Measurements from ENCODE around the gene LCN15. TPM values are rescaled to one million over a fixed set of nuclear protein-coding genes. Genes with fewer than 3 reads are reported as not detected.
"Not testable (repeated sequence)": the region's sequence is repeated elsewhere in the genome, so short reads cannot be mapped to it uniquely, and the experiment has no call there.

LCN15 gene
- total RNA-seq (2014; rRNA removed; shearing (Covaris generic); ENCODE audit: low replicate concordance), result not detected in 2 replicates

- in situ Hi-C loops (cut with HindIII; ENCODE audit: low pct_unique_long_range_greater_than_20kb, low sequenced_read_pairs), result no loop called here
- DNase-seq (ENCODE audit: low read depth), result no peak
Measured at GRCh38 chr9:136764301-136764891, at the start of gene LCN15. Gene LCN15 (minus strand): TSS chr9:136764518. CDS start chr9:136764488, 30 bp downstream.

- in situ Hi-C loops (cut with HindIII; ENCODE audit: low pct_unique_long_range_greater_than_20kb, low sequenced_read_pairs), result no loop called here
Measured at GRCh38 chr9:136808806-136809158, 44.5 kb upstream of the LCN15 start.

GRCh38 chr9:136808075-136808805, 43.9 kb upstream of the LCN15 start:
- in situ Hi-C loops (cut with HindIII; ENCODE audit: low pct_unique_long_range_greater_than_20kb, low sequenced_read_pairs), result no loop called here
- peak; percentile 31 for DNase-seq (ENCODE audit: low read depth)

More at GRCh38 chr9:136808806-136809158, 44.5 kb upstream of the LCN15 start:
- DNase-seq (ENCODE audit: low read depth), result no peak

- peak; percentile 69 for DNase-seq (ENCODE audit: low read depth)
- in situ Hi-C loops (cut with HindIII; ENCODE audit: low pct_unique_long_range_greater_than_20kb, low sequenced_read_pairs), result no loop called here
Measured at GRCh38 chr9:136807281-136808074, 43.2 kb upstream of the LCN15 start, which contains the start of gene RABL6. Gene RABL6 (plus strand): TSS chr9:136807948. CDS start chr9:136808197, 249 bp downstream.

GRCh38 chr9:136806631-136807201, 42.4 kb upstream of the LCN15 start:
- no peak for DNase-seq (ENCODE audit: low read depth)
- in situ Hi-C loops (cut with HindIII; ENCODE audit: low pct_unique_long_range_greater_than_20kb, low sequenced_read_pairs), result no loop called here

- in situ Hi-C loops (cut with HindIII; ENCODE audit: low pct_unique_long_range_greater_than_20kb, low sequenced_read_pairs), result no loop called here
- no peak for DNase-seq (ENCODE audit: low read depth)
Measured at GRCh38 chr9:136806067-136806466, 41.7 kb upstream of the LCN15 start.

GRCh38 chr9:136805207-136805740, 41.0 kb upstream of the LCN15 start:
- no peak for DNase-seq (ENCODE audit: low read depth)
- in situ Hi-C loops (cut with HindIII; ENCODE audit: low pct_unique_long_range_greater_than_20kb, low sequenced_read_pairs), result no loop called here

GRCh38 chr9:136804509-136805206, 40.3 kb upstream of the LCN15 start:
- in situ Hi-C loops (cut with HindIII; ENCODE audit: low pct_unique_long_range_greater_than_20kb, low sequenced_read_pairs), result no loop called here
- DNase-seq (ENCODE audit: low read depth), result no peak

GRCh38 chr9:136803551-136804508, 39.5 kb upstream of the LCN15 start:
- in situ Hi-C loops (cut with HindIII; ENCODE audit: low pct_unique_long_range_greater_than_20kb, low sequenced_read_pairs), result no loop called here
- DNase-seq (ENCODE audit: low read depth), result no peak

- in situ Hi-C loops (cut with HindIII; ENCODE audit: low pct_unique_long_range_greater_than_20kb, low sequenced_read_pairs); DNase-seq (ENCODE audit: low read depth): not testable (repeated sequence)
Measured at GRCh38 chr9:136803009-136803550, 38.8 kb upstream of the LCN15 start.

GRCh38 chr9:136802321-136802720, 38.0 kb upstream of the LCN15 start:
- no peak for DNase-seq (ENCODE audit: low read depth)
- in situ Hi-C loops (cut with HindIII; ENCODE audit: low pct_unique_long_range_greater_than_20kb, low sequenced_read_pairs), result no loop called here

- in situ Hi-C loops (cut with HindIII; ENCODE audit: low pct_unique_long_range_greater_than_20kb, low sequenced_read_pairs), result no loop called here
- DNase-seq (ENCODE audit: low read depth), result peak; percentile 78
Measured at GRCh38 chr9:136799854-136800657, 35.7 kb upstream of the LCN15 start.

- DNase-seq (ENCODE audit: low read depth), result no peak
- in situ Hi-C loops (cut with HindIII; ENCODE audit: low pct_unique_long_range_greater_than_20kb, low sequenced_read_pairs), result no loop called here
Measured at GRCh38 chr9:136799079-136799853, 34.9 kb upstream of the LCN15 start.

- in situ Hi-C loops (cut with HindIII; ENCODE audit: low pct_unique_long_range_greater_than_20kb, low sequenced_read_pairs), result no loop called here
Measured at GRCh38 chr9:136798708-136799078, 34.4 kb upstream of the LCN15 start.

GRCh38 chr9:136796775-136797347, 32.5 kb upstream of the LCN15 start:
- DNase-seq (ENCODE audit: low read depth); in situ Hi-C loops (cut with HindIII; ENCODE audit: low pct_unique_long_range_greater_than_20kb, low sequenced_read_pairs): not testable (repeated sequence)

More at GRCh38 chr9:136798708-136799078, 34.4 kb upstream of the LCN15 start:
- no peak for DNase-seq (ENCODE audit: low read depth)

Data from Caki2 (cell line).